HepG2 (cell line): ENCODE results near the gene AJM1. TPM values are rescaled to one million over a fixed set of nuclear protein-coding genes. Genes with fewer than 3 reads are reported as not detected.

Source experiments
- ATF5 ChIP-seq: sonication (generic); formaldehyde crosslinking; IDR thresholded peaks from 2 replicates; pipeline ENCODE4 v1.4.0; 2020; ENCODE audit warnings: mild to moderate bottlenecking, low read depth, missing genetic modification reagents
- ATF6 ChIP-seq: sonication (generic); formaldehyde crosslinking; conservative IDR thresholded peaks from 2 replicates; pipeline ENCODE4 v1.4.0; 2020; ENCODE audit warnings: missing genetic modification reagents
- KLF12 ChIP-seq: sonication (generic); formaldehyde crosslinking; IDR thresholded peaks from 2 replicates; pipeline ENCODE4 v1.4.0; 2020; ENCODE audit warnings: missing genetic modification reagents, borderline replicate concordance
- KLF16 ChIP-seq, 2 experiments: sonication (generic) in 1 of 2; formaldehyde crosslinking in 1 of 2; IDR thresholded peaks; 2 replicates each; pipeline versions ENCODE4 v1.6.1 to v1.8.0; 2016 to 2023; ENCODE audit warnings: missing genetic modification reagents in 2 of 2, missing compliant biosample characterization in 1 of 2
- NCOA2 ChIP-seq: sonication (generic); formaldehyde crosslinking; IDR thresholded peaks from 2 replicates; pipeline ENCODE4 v1.8.0; 2022; ENCODE audit warnings: inconsistent platforms
- POLR2A ChIP-seq, 2 experiments: IDR thresholded peaks; 2 replicates each; pipeline ENCODE4 v1.6.1; 2011; ENCODE audit warnings: low read depth in 2 of 2, low read length in 2 of 2, mild to moderate bottlenecking in 1 of 2, moderate library complexity in 1 of 2; ENCODE audit not compliant: insufficient read depth in 1 of 2
- RBM22 ChIP-seq: fragments of 200-400 bp; formaldehyde crosslinking; optimal IDR thresholded peaks from 2 replicates; pipeline ENCODE3; 2017; ENCODE audit warnings: mild to moderate bottlenecking, low read length, moderate library complexity
- RNF219 ChIP-seq: sonication (generic); formaldehyde crosslinking; IDR thresholded peaks from 2 replicates; pipeline ENCODE4 v1.5.0; 2020; ENCODE audit warnings: mild to moderate bottlenecking, missing genetic modification reagents
- SKIL ChIP-seq: sonication (generic); formaldehyde crosslinking; IDR thresholded peaks from 2 replicates; pipeline ENCODE4 v1.8.0; 2022; ENCODE audit warnings: missing genetic modification reagents, mild to moderate bottlenecking, moderate library complexity, borderline replicate concordance
- TGIF2 ChIP-seq: IDR thresholded peaks from 2 replicates; pipeline ENCODE4 v1.6.1; 2016; ENCODE audit warnings: control low read depth, missing compliant biosample characterization
- TMF1 ChIP-seq: sonication (generic); formaldehyde crosslinking; IDR thresholded peaks from 2 replicates; pipeline ENCODE4 v1.8.1; 2022; ENCODE audit warnings: low read depth, missing genetic modification reagents
- ZBTB20 ChIP-seq: sonication (generic); formaldehyde crosslinking; IDR thresholded peaks from 2 replicates; pipeline ENCODE4 v1.8.1; 2023; ENCODE audit warnings: missing genetic modification reagents, low read depth, mild to moderate bottlenecking, borderline replicate concordance
- ZFP90 ChIP-seq: sonication (generic); formaldehyde crosslinking; IDR thresholded peaks from 2 replicates; pipeline ENCODE4 v1.8.0; 2022; ENCODE audit warnings: missing genetic modification reagents, mild to moderate bottlenecking, inconsistent platforms, borderline replicate concordance
- ZFP91 ChIP-seq: sonication (generic); formaldehyde crosslinking; IDR thresholded peaks from 2 replicates; pipeline ENCODE4 v1.9.0; 2022; ENCODE audit warnings: missing genetic modification reagents, mild to moderate bottlenecking, borderline replicate concordance
- ZNF143 ChIP-seq: sonication (generic); formaldehyde crosslinking; IDR thresholded peaks from 2 replicates; pipeline ENCODE4 v1.4.0; 2020; ENCODE audit warnings: missing genetic modification reagents
- ZNF709 ChIP-seq: sonication (generic); formaldehyde crosslinking; IDR thresholded peaks from 2 replicates; pipeline ENCODE4 v1.5.0; 2020; ENCODE audit warnings: mild to moderate bottlenecking, missing genetic modification reagents
- ZNF746 ChIP-seq: sonication (generic); formaldehyde crosslinking; IDR thresholded peaks from 2 replicates; pipeline ENCODE4 v1.8.0; 2022; ENCODE audit warnings: mild to moderate bottlenecking, missing genetic modification reagents
- ZNF780A ChIP-seq: sonication (generic); formaldehyde crosslinking; IDR thresholded peaks from 2 replicates; pipeline ENCODE4 v1.8.0; 2022; ENCODE audit warnings: mild to moderate bottlenecking, missing genetic modification reagents, moderate library complexity
- ZNF891 ChIP-seq: sonication (generic); formaldehyde crosslinking; IDR thresholded peaks from 2 replicates; pipeline ENCODE4 v1.5.0; 2020; ENCODE audit warnings: mild to moderate bottlenecking, missing genetic modification reagents
- polyA plus RNA-seq, 8 experiments: library from polyadenylated mRNA; depleted of rRNA in 3 of 8; stranded (reverse) in 7 of 8; unstranded in 1 of 8; fragments of >200 nt; fragmentation: Illumina TruSeq in 4 of 8; extraction: Trizol in 4 of 8; gene quantifications; 2 replicates each; pipeline versions ENCODE4 v1.2.1 to v1.2.3, GENCODE V29; 2011 to 2016; ENCODE audit warnings: low read depth in 4 of 8, missing spikeins in 1 of 8, mixed read lengths in 1 of 8; ENCODE audit not compliant: insufficient read depth in 1 of 8
- total RNA-seq, 5 experiments: library from RNA; depleted of rRNA; stranded (reverse); fragments of >200 nt; fragmentation: Illumina TruSeq; extraction: Trizol; gene quantifications; 2 replicates each; pipeline ENCODE4 v1.2.3, GENCODE V29; 2016; ENCODE audit warnings: low read depth in 1 of 5

Gene AJM1
- total and polyA plus RNA-seq, 2 of the 13 experiments (the other 11 are each of a cell fraction or from before 2014, with no cell fraction given), result 1.1 to 1.2 TPM

- TF ChIP-seq ZFP91 (CRISPR knock-in tag) (peak; percentile 99), NCOA2 (CRISPR knock-in tag) (peak; percentile 36; the same call in 1 of the 2 replicates), KLF16 (CRISPR knock-in tag; IDR thresholded peaks at IDR 0.05) (peak in 1 of 2 experiments; percentile 73; a peak in 2 of 4 replicates), TMF1 (CRISPR knock-in tag) (peak; percentile 92), ZFP90 (peak; percentile 70; the same call in 1 of the 2 replicates), RBM22 (peak; percentile 76), SKIL (CRISPR knock-in tag) (0 out of 2 replicates have a peak, but pooled peaks have one; percentile 13), ZBTB20 (CRISPR knock-in tag) (peak; percentile 20; the same call in 1 of the 2 replicates), ZNF746 (peak; percentile 66), ZNF780A (CRISPR knock-in tag) (peak; percentile 67; the same call in 1 of the 2 replicates), ZNF143 (peak; percentile 57; the same call in 1 of the 2 replicates), ATF6 (CRISPR knock-in tag) (0 out of 2 replicates have a peak, but pooled peaks have one; percentile 49), ATF5 (CRISPR knock-in tag) (0 out of 2 replicates have a peak, but pooled peaks have one; percentile 57), ZNF891 (CRISPR knock-in tag) (peak; percentile 61; the same call in 1 of the 2 replicates), TGIF2 (CRISPR knock-in tag) (peak; percentile 70), POLR2A (IDR thresholded peaks at IDR 0.05; ENCODE audit: insufficient read depth in 1 of 2, low read depth in 2 of 2, low read length in 2 of 2) (peak in 1 of 2 experiments; percentile 95; a peak in 2 of 4 replicates), ZNF709 (CRISPR knock-in tag) (peak; percentile 63; the same call in 1 of the 2 replicates), KLF12 (CRISPR knock-in tag) (peak; percentile 74; the same call in 1 of the 2 replicates), RNF219 (CRISPR knock-in tag) (no peak)
Measured at GRCh38 chr9:136849038-136849959, 7.0 kb downstream of the AJM1 start, which contains the start of gene PHPT1 (continued).
